ENCODE results near the gene FNBP1.
A peak's percentile ranks its signal among the peaks of the same experiment; 100 is the strongest.

FNBP1 gene

DNA sequence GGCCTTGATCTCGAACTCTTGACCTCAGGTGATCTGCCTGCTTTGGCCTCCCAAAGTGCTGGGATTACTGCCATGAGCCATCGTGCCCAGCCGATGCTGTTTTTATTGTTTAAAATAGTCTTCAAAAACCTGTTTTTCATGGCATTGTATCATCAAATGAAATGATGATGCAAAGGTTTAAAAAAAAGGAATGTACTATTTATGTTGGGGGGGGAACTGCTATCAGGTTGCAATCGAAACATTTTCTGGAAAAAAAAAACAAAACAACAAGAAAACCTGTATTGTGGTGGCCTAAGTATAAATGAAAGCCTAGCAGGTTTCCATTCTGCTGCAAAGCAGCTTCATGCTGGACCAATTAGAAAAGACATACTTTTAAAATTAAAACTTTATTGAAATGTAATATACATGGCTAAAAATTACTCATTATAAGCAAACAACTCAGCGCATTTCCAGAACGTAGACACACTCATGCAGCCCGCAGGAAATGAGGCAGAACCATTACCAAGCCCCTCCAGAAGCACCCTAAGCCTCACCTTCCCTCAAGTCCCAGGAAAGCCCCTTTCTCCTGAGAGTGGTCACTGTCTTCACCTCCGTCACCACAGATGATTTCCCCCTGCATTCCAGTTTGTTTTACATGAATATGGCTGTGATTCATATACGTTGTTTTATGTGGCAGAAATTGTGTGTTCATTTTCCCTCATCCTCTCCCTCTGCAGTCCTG lies 29.7 kb upstream of the FNBP1 start:
- DNase-seq (ENCODE audit: low read depth) = peak; percentile 55
- no peak overlapping the region for H3K4me3 ChIP-seq (ENCODE audit: low read length)
- no peak for TF ChIP-seq CTCF (IDR thresholded peaks at IDR 0.05; ENCODE audit: insufficient read depth, low read depth, low read length, missing control alignments)

DNA sequence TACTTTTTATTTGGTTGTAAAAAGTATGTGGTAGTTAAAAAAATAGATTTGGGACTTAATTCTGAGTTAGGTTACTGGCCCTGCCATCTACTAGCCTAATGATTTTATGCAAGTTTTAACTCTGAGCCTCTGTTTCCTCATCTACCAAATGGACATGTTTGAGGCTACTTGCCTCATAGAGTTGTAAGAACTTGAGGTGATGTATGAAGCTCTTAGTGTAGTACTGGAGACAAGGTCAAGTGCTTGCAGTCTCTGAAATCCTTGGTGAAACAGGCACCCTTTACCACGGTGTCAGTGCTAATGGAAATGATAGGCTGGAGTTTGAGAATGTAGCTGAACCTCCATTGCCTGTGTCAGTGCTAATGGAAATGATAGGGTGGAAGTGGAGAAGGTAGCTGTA lies 26.1 kb upstream of the FNBP1 start:
- no peak for TF ChIP-seq CTCF (IDR thresholded peaks at IDR 0.05; ENCODE audit: insufficient read depth, low read depth, low read length, missing control alignments)
- no peak overlapping the region for H3K4me3 ChIP-seq (ENCODE audit: low read length)
- DNase-seq (ENCODE audit: low read depth) = no peak

DNA sequence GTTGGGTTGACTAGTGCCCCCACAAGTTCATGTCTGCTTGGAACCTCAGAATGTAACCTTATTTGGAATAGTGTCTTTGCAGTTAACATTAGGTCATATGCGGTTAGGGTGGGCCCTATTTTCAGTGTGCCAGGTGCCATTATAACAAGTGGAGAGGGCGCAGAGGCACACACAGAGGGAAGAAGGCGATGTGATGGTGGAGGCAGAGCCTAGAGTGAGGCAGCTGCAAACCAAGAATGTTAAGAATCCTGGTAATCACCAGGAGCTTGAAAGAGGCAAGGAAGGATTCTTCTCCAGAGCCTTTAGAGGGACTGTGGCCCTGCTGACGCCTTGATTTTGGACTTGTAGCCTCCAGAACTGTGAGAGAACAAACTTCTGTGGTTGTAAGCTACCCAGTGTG lies 21.6 kb upstream of the FNBP1 start:
- no peak for DNase-seq (ENCODE audit: low read depth)
- no peak overlapping the region for H3K4me3 ChIP-seq (ENCODE audit: low read length)
- TF ChIP-seq CTCF (IDR thresholded peaks at IDR 0.05; ENCODE audit: insufficient read depth, low read depth, low read length, missing control alignments) = no peak

DNA sequence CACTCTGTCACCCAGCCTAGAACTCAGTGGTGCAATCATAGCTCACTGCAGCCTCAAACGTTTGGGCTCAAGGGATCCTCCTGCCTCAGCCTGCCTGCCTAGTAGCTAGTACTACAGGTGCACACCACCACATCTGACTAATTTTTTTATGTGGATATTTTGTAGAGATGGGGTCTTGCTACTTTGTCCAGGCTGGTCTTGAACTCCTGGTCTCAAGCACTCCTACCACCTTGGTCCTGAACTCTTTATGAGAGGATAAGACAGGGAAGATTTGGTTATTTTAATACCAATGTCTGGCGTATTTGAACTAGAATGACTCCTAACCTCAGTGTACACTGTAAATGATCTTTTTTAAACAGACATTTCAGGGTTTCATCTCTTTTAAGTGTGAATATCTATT lies 19.8 kb upstream of the FNBP1 start:
- no peak for TF ChIP-seq CTCF (IDR thresholded peaks at IDR 0.05; ENCODE audit: insufficient read depth, low read depth, low read length, missing control alignments)
- H3K4me3 ChIP-seq (ENCODE audit: low read length) = no peak overlapping the region
- no peak for DNase-seq (ENCODE audit: low read depth)

DNA sequence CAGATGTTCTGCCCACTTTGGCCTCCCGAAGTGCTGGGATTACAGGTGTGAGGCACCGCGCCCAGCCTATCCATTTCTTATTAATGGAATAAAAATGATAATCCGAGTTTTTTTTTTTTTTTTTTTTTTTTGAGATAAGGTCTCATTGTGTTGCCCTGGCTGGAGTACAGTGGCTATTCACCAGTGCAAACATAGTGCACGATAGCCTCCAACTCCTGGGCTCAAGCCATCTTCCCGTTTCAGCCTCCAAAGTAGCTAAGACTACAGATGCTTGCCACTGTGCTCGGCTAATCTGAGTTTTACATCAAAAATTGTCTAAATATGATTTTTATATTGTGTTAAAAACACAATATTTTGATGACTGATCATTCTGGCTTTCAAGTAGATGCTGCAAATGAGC lies 17.3 kb upstream of the FNBP1 start:
- H3K4me3 ChIP-seq (ENCODE audit: low read length) = no peak overlapping the region
- TF ChIP-seq CTCF (IDR thresholded peaks at IDR 0.05; ENCODE audit: insufficient read depth, low read depth, low read length, missing control alignments) = no peak
- DNase-seq (ENCODE audit: low read depth) = no peak

- no peak for TF ChIP-seq CTCF (IDR thresholded peaks at IDR 0.05; ENCODE audit: insufficient read depth, low read depth, low read length, missing control alignments)
- no peak overlapping the region for H3K4me3 ChIP-seq (ENCODE audit: low read length)
- DNase-seq (ENCODE audit: low read depth) = no peak
These were observed 15.9 kb upstream of the FNBP1 start for GRCh38 chr9:130058887-130059286.

GRCh38 chr9:130058154-130058553 lies 15.2 kb upstream of the FNBP1 start:
- no peak overlapping the region for H3K4me3 ChIP-seq (ENCODE audit: low read length)
- TF ChIP-seq CTCF (IDR thresholded peaks at IDR 0.05; ENCODE audit: insufficient read depth, low read depth, low read length, missing control alignments) = peak; percentile 39
- no peak for DNase-seq (ENCODE audit: low read depth)

Measured in epithelial cell of esophagus (primary cell).